Activated naive CD4-positive, alpha-beta T cell treated with anti-CD3 and anti-CD28 coated beads, Interleukin-2, amount 10 ng/mL, durations not matched to agents 7 days and 5 days (primary cell): ENCODE data around the gene DBNDD2.

Experiments
- CTCF ChIA-PET: fragments of 350-600 bp; sonication (Branson Sonifier 250); formaldehyde crosslinking; loops from one replicate; lab custom pipeline; 2021; ENCODE audit warnings: antibody characterized with exemption; lab: Charles Lee
- DNase-seq: peaks from one replicate; pipeline ENCODE4 v3.0.0-alpha.2; 2020
- H3K27ac Mint-ChIP-seq: one replicate; pipeline ENCODE4 v1.8.0; 2021; ENCODE audit warnings: mild to moderate bottlenecking, moderate library complexity, mixed read lengths
- H3K27me3 Mint-ChIP-seq: one replicate; pipeline ENCODE4 v1.8.0; 2021; ENCODE audit warnings: mild to moderate bottlenecking, mixed read lengths
- H3K36me3 Mint-ChIP-seq: one replicate; pipeline ENCODE4 v1.8.0; 2021; ENCODE audit warnings: mixed read lengths
- H3K4me1 Mint-ChIP-seq: one replicate; pipeline ENCODE4 v1.8.0; 2021; ENCODE audit warnings: mixed read lengths
- H3K4me3 Mint-ChIP-seq: one replicate; pipeline ENCODE4 v1.8.0; 2021; ENCODE audit warnings: mild to moderate bottlenecking, moderate library complexity, mixed read lengths
- H3K9me3 Mint-ChIP-seq: one replicate; pipeline ENCODE4 v1.8.0; 2021; ENCODE audit warnings: mixed read lengths

Gene DBNDD2

GRCh38 chr20:45394221-45395113, 13.6 kb upstream of the DBNDD2 start:
- H3K9me3 Mint-ChIP-seq = peaks cover 2% of the 10 kb centered on the region
- DNase-seq = no peak
- H3K4me3 Mint-ChIP-seq = no peak overlapping the region
- no peaks in the 10 kb centered on the region for H3K4me1 Mint-ChIP-seq
- H3K27ac Mint-ChIP-seq = no peak overlapping the region
- H3K27me3 Mint-ChIP-seq = peaks cover 1% of the 10 kb centered on the region
- CTCF ChIA-PET = interaction anchor here (1.0 to 3.6 kb wide), 2 partner anchors 43 to 61 kb away, joined by 3 to 12 read pairs; no protein-coding TSS in a partner anchor
- no peaks in the 10 kb centered on the region for H3K36me3 Mint-ChIP-seq

- CTCF ChIA-PET = interaction anchor here (1.0 to 3.6 kb wide), 2 partner anchors 42 to 60 kb away, joined by 3 to 12 read pairs; no protein-coding TSS in a partner anchor
- no peak for DNase-seq
- no peaks in the 10 kb centered on the region for H3K4me1 Mint-ChIP-seq
- peaks cover 8% of the 10 kb centered on the region for H3K9me3 Mint-ChIP-seq
- no peak overlapping the region for H3K27ac Mint-ChIP-seq
- H3K27me3 Mint-ChIP-seq = peaks cover 3% of the 10 kb centered on the region
- no peak overlapping the region for H3K4me3 Mint-ChIP-seq
- H3K36me3 Mint-ChIP-seq = peaks cover 5% of the 10 kb centered on the region
These were observed 13.0 kb upstream of the DBNDD2 start for GRCh38 chr20:45395114-45395415.

GRCh38 chr20:45399018-45399417, 9.1 kb upstream of the DBNDD2 start:
- no peak overlapping the region for H3K27ac Mint-ChIP-seq
- peaks cover 10% of the 10 kb centered on the region for H3K27me3 Mint-ChIP-seq
- CTCF ChIA-PET = interaction anchor here (1.0 kb wide), 1 partner anchor 36 kb away, joined by 3 read pairs; the partner anchor contains the start of gene SYS1
- H3K36me3 Mint-ChIP-seq = peaks cover 11% of the 10 kb centered on the region
- H3K9me3 Mint-ChIP-seq = peaks cover 28% of the 10 kb centered on the region
- no peak for DNase-seq
- no peak overlapping the region for H3K4me3 Mint-ChIP-seq
- no peaks in the 10 kb centered on the region for H3K4me1 Mint-ChIP-seq

- peaks cover 7% of the 10 kb centered on the region for H3K4me1 Mint-ChIP-seq
- no peak overlapping the region for H3K4me3 Mint-ChIP-seq
- H3K27ac Mint-ChIP-seq = no peak overlapping the region
- H3K27me3 Mint-ChIP-seq = peaks cover 20% of the 10 kb centered on the region
- peaks cover 28% of the 10 kb centered on the region for H3K9me3 Mint-ChIP-seq
- H3K36me3 Mint-ChIP-seq = peaks cover 11% of the 10 kb centered on the region
- no peak for DNase-seq
- CTCF ChIA-PET = interaction anchor here (1.3 kb wide), 1 partner anchor 37 kb away, joined by 3 read pairs; no protein-coding TSS in a partner anchor
These were observed 7.6 kb upstream of the DBNDD2 start for GRCh38 chr20:45400346-45401031.

GRCh38 chr20:45402946-45403345, 5.1 kb upstream of the DBNDD2 start:
- peaks cover 44% of the 10 kb centered on the region for H3K27me3 Mint-ChIP-seq
- peaks cover 28% of the 10 kb centered on the region for H3K9me3 Mint-ChIP-seq
- H3K4me3 Mint-ChIP-seq = no peak overlapping the region
- H3K27ac Mint-ChIP-seq = no peak overlapping the region
- DNase-seq = no peak
- CTCF ChIA-PET = interaction anchor here (1.3 to 3.1 kb wide), 2 partner anchors 34 to 109 kb away, joined by 5 to 8 read pairs; no protein-coding TSS in a partner anchor
- H3K4me1 Mint-ChIP-seq = peaks cover 15% of the 10 kb centered on the region
- peaks cover 11% of the 10 kb centered on the region for H3K36me3 Mint-ChIP-seq

GRCh38 chr20:45404438-45404837, 3.7 kb upstream of the DBNDD2 start:
- H3K9me3 Mint-ChIP-seq = peaks cover 25% of the 10 kb centered on the region
- CTCF ChIA-PET = interaction anchor here (0.7 to 3.1 kb wide), 5 partner anchors 29 to 47 kb away, joined by 3 to 8 read pairs (median 4); partner anchors contain the start of gene SYS1
- H3K4me3 Mint-ChIP-seq = peak overlapping the region; percentile 62
- peaks cover 16% of the 10 kb centered on the region for H3K4me1 Mint-ChIP-seq
- peaks cover 52% of the 10 kb centered on the region for H3K27me3 Mint-ChIP-seq
- DNase-seq = no peak
- H3K27ac Mint-ChIP-seq = no peak overlapping the region
- H3K36me3 Mint-ChIP-seq = peaks cover 11% of the 10 kb centered on the region

- CTCF ChIA-PET = interaction anchor here (1.3 kb wide), 1 partner anchor 35 kb away, joined by 3 read pairs; no protein-coding TSS in a partner anchor
- Mint-ChIP-seq H3K27me3 (peaks cover 50% of the 10 kb centered on the region), H3K9me3 (peaks cover 13% of the 10 kb centered on the region), H3K4me1 (peaks cover 16% of the 10 kb centered on the region), H3K36me3 (peaks cover 6% of the 10 kb centered on the region), H3K27ac (no peak overlapping the region), H3K4me3 (peak overlapping the region; percentile 79)
- peak; percentile 31 for DNase-seq
These were observed 2.4 kb upstream of the DBNDD2 start for GRCh38 chr20:45405571-45406259.

- H3K36me3 Mint-ChIP-seq = peaks cover 8% of the 10 kb centered on the region
- CTCF ChIA-PET = interaction anchor here (0.9 to 1.6 kb wide), 5 partner anchors 9 to 112 kb away, joined by 4 to 8 read pairs (median 5); partner anchors contain the start of genes PIGT and SYS1
- DNase-seq = peak; percentile 67
- H3K9me3 Mint-ChIP-seq = peaks cover 7% of the 10 kb centered on the region
- peaks cover 16% of the 10 kb centered on the region for H3K4me1 Mint-ChIP-seq
- H3K4me3 Mint-ChIP-seq = peak overlapping the region; percentile 79
- H3K27ac Mint-ChIP-seq = no peak overlapping the region
- peaks cover 50% of the 10 kb centered on the region for H3K27me3 Mint-ChIP-seq
These were observed 1.6 kb upstream of the DBNDD2 start for GRCh38 chr20:45406260-45407066.

- Mint-ChIP-seq H3K27ac (no peak overlapping the region), H3K4me1 (peaks cover 16% of the 10 kb centered on the region), H3K4me3 (peak overlapping the region; percentile 79), H3K9me3 (no peaks in the 10 kb centered on the region), H3K27me3 (peaks cover 50% of the 10 kb centered on the region), H3K36me3 (peaks cover 8% of the 10 kb centered on the region)
- DNase-seq = no peak
- CTCF ChIA-PET = interaction anchor here (0.9 to 1.6 kb wide), 6 partner anchors 9 to 113 kb away, joined by 4 to 8 read pairs (median 5); partner anchors contain the start of genes PIGT and SYS1
These were observed 883 bp upstream of the DBNDD2 start for GRCh38 chr20:45407067-45407745.

- Mint-ChIP-seq H3K27ac (no peak overlapping the region), H3K27me3 (peaks cover 45% of the 10 kb centered on the region), H3K9me3 (no peaks in the 10 kb centered on the region), H3K4me3 (no peak overlapping the region), H3K4me1 (peaks cover 16% of the 10 kb centered on the region), H3K36me3 (peaks cover 8% of the 10 kb centered on the region)
- CTCF ChIA-PET = no interaction called here
- DNase-seq = no peak
These were observed 641 bp downstream of the DBNDD2 start for GRCh38 chr20:45408646-45409213.

- no peak overlapping the region for H3K4me3 Mint-ChIP-seq
- CTCF ChIA-PET = no interaction called here
These were observed 1.6 kb downstream of the DBNDD2 start for GRCh38 chr20:45409521-45410272.

GRCh38 chr20:45410887-45411286, 2.8 kb downstream of the DBNDD2 start:
- peaks cover 19% of the 10 kb centered on the region for H3K4me1 Mint-ChIP-seq
- H3K27ac Mint-ChIP-seq = peak overlapping the region; percentile 52
- CTCF ChIA-PET = no interaction called here
- no peak overlapping the region for H3K4me3 Mint-ChIP-seq
- H3K9me3 Mint-ChIP-seq = no peaks in the 10 kb centered on the region
- H3K27me3 Mint-ChIP-seq = peaks cover 31% of the 10 kb centered on the region
- DNase-seq = no peak
- H3K36me3 Mint-ChIP-seq = peaks cover 8% of the 10 kb centered on the region

More at GRCh38 chr20:45409521-45410272, 1.6 kb downstream of the DBNDD2 start:
- Mint-ChIP-seq H3K4me1 (peaks cover 15% of the 10 kb centered on the region), H3K27ac (no peak overlapping the region), H3K27me3 (peaks cover 40% of the 10 kb centered on the region), H3K9me3 (no peaks in the 10 kb centered on the region), H3K36me3 (peaks cover 8% of the 10 kb centered on the region)
- DNase-seq = no peak
